Right cardiac atrium (tissue), 5 donors: Measurements from ENCODE around the gene KLHL25. TPM values are rescaled to one million over a fixed set of nuclear protein-coding genes. Genes with fewer than 3 reads are reported as not detected.
"Not testable (repeated sequence)": the region's sequence is repeated elsewhere in the genome, so short reads cannot be mapped to it uniquely, and the experiment has no call there.

Experiments
- ATAC-seq, 2 donors: fragments of 200-7000 bp; cut with Tn5 transposase; one replicate each; pipeline versions ENCODE4 v1.8.0 to v1.9.1; 2020; ENCODE audit warnings: moderate library complexity in 2 of 2, mild to moderate bottlenecking in 1 of 2
- DNase-seq, 3 donors: peaks; one replicate each; pipeline ENCODE4 v3.0.0-alpha.2; 2020
- H3K27ac ChIP-seq: one replicate; pipeline ENCODE4 v1.5.1; 2013; ENCODE audit warnings: mild to moderate bottlenecking, low read length, control low read depth, moderate library complexity
- H3K27me3 ChIP-seq: one replicate; pipeline ENCODE4 v1.6.1; 2013; ENCODE audit not compliant: control insufficient read depth, insufficient read depth
- H3K4me1 ChIP-seq: one replicate; pipeline ENCODE4 v1.6.1; 2013; ENCODE audit warnings: low read length; ENCODE audit not compliant: control insufficient read depth, insufficient read depth
- H3K4me3 ChIP-seq: one replicate; pipeline ENCODE4 v1.5.1; 2013; ENCODE audit warnings: low read length, control low read depth
- H3K9me3 ChIP-seq: one replicate; pipeline ENCODE4 v1.6.1; 2013; ENCODE audit warnings: low read length; ENCODE audit not compliant: control insufficient read depth
- WGBS: extraction: QIAGEN DNeasy Blood & Tissue Kit; methylation state at CpG from one replicate; pipeline ENCODE4 v1.1.7; 2013; 5-methylcytosine and 5-hydroxymethylcytosine counted together
- intact Hi-C, 4 donors: fragments of 100-400 bp; cut with DNase I; formaldehyde crosslinking; loops; one replicate each; pipeline versions ENCODE4 v1.11.0 to v1.14.0; 2022 to 2023
- polyA plus RNA-seq: library from polyadenylated mRNA; stranded (reverse); fragments of 200-250 nt; gene quantifications from one replicate; pipeline ENCODE4 v1.2.3, GENCODE V29; 2013
- total RNA-seq, 4 donors: library from RNA; stranded (reverse); fragmentation: NEBNext Ultra II Directional; extraction: Animal tissue kit (Norgen Biotek cat#: 25700); gene quantifications; one replicate each; pipeline ENCODE4 v1.2.1, GENCODE V29; 2021
- donor health status: healthy with polysubstance abuse.
- donor health status: DM: no; HTN: yes; CAD: no.
- donor health status: DM: no; HTN: no; CAD: no.
- donor health status: DM: no; HTN: yes; CAD: no; lungs with severe emphysema.
- donor health status: DM: yes; HTN: yes; CAD: no.

KLHL25 gene
- total and polyA plus RNA-seq, 5 donors, result 3.4 to 6.6 (median 4.8) TPM

- intact Hi-C loops, result no loop called here
- WGBS, result 45% methylated on average over 7 of the region's 7 CpGs
- Histone ChIP-seq H3K4me1 (no peaks in the 10 kb centered on the region), H3K4me3 (no peak overlapping the region), H3K9me3 (no peaks in the 10 kb centered on the region), H3K27ac (no peak overlapping the region), H3K27me3 (no peaks in the 10 kb centered on the region)
- ATAC-seq (peak in 1 of 2 donors; percentile 46), DNase-seq (no peak)
These were observed 9.9 kb upstream of the KLHL25 start for GRCh38 chr15:85804481-85805170.

GRCh38 chr15:85802617-85803016 lies 7.9 kb upstream of the KLHL25 start:
- WGBS, result 88% methylated on average over 9 of the region's 9 CpGs
- H3K27ac ChIP-seq, H3K4me3 ChIP-seq, H3K9me3 ChIP-seq, H3K27me3 ChIP-seq, ATAC-seq, DNase-seq, H3K4me1 ChIP-seq, intact Hi-C loops: not testable (repeated sequence)

GRCh38 chr15:85800478-85801123 lies 5.9 kb upstream of the KLHL25 start:
- intact Hi-C loops, result no loop called here
- no peak overlapping the region for H3K27ac ChIP-seq
- DNase-seq (peak in 2 of 3 donors; percentile 37 to 72), ATAC-seq (peak; percentile 77 to 79)
- H3K9me3 ChIP-seq, result no peaks in the 10 kb centered on the region
- H3K27me3 ChIP-seq, result no peaks in the 10 kb centered on the region
- H3K4me3 ChIP-seq, result no peak overlapping the region
- WGBS, result 79% methylated on average over 9 of the region's 9 CpGs
- no peaks in the 10 kb centered on the region for H3K4me1 ChIP-seq

- not testable (repeated sequence) for H3K4me1 ChIP-seq, H3K4me3 ChIP-seq, H3K27ac ChIP-seq, ATAC-seq, DNase-seq, H3K27me3 ChIP-seq, H3K9me3 ChIP-seq
- 90% methylated on average over 7 of the region's 7 CpGs for WGBS
- intact Hi-C loops, result loop anchor here in 2 of 4 donors (10.0 kb wide), 1 partner anchor 52 kb away; no protein-coding TSS in a partner anchor
These were observed 1.6 kb upstream of the KLHL25 start for GRCh38 chr15:85796371-85796770.

- intact Hi-C loops, result loop anchor here in 2 of 4 donors (10.0 kb wide), 1 partner anchor 51 kb away; no protein-coding TSS in a partner anchor
- Histone ChIP-seq H3K27ac (no peak overlapping the region), H3K9me3 (no peaks in the 10 kb centered on the region), H3K4me1 (peaks cover 8% of the 10 kb centered on the region), H3K27me3 (no peaks in the 10 kb centered on the region), H3K4me3 (peak overlapping the region; percentile 60)
- ATAC-seq, result no peak
- no peak for DNase-seq
- 46% methylated on average over 15 of the region's 15 CpGs for WGBS
These were observed 896 bp upstream of the KLHL25 start for GRCh38 chr15:85795337-85796305.

- peak; percentile 38 to 77 (median 75) for DNase-seq
- intact Hi-C loops, result loop anchor here in 3 of 4 donors (5.0 to 10.0 kb wide), 2 partner anchors 42 to 49 kb away; no protein-coding TSS in a partner anchor
- WGBS, result 2% methylated on average over 56 of the region's 56 CpGs
- Histone ChIP-seq H3K27ac (peak overlapping the region; percentile 79), H3K4me3 (peak overlapping the region; percentile 97), H3K9me3 (no peaks in the 10 kb centered on the region), H3K27me3 (no peaks in the 10 kb centered on the region), H3K4me1 (peaks cover 8% of the 10 kb centered on the region)
- ATAC-seq, result peak; percentile 38 to 40
These were observed 806 bp downstream of the KLHL25 start for GRCh38 chr15:85793641-85794597.

GRCh38 chr15:85792912-85793590 lies 1.7 kb downstream of the KLHL25 start:
- Histone ChIP-seq H3K27ac (no peak overlapping the region), H3K27me3 (no peaks in the 10 kb centered on the region), H3K9me3 (no peaks in the 10 kb centered on the region), H3K4me3 (peak overlapping the region; percentile 97), H3K4me1 (peaks cover 8% of the 10 kb centered on the region)
- ATAC-seq (no peak), DNase-seq (no peak)
- intact Hi-C loops, result loop anchor here in 3 of 4 donors (5.0 to 10.0 kb wide), 2 partner anchors 41 to 48 kb away; no protein-coding TSS in a partner anchor
- WGBS, result 71% methylated on average over 14 of the region's 14 CpGs

GRCh38 chr15:85792102-85792731 lies 2.5 kb downstream of the KLHL25 start:
- over 99% methylated on average over 4 of the region's 4 CpGs for WGBS
- ATAC-seq (no peak), DNase-seq (peak in 1 of 3 donors; percentile 30)
- no peaks in the 10 kb centered on the region for H3K27me3 ChIP-seq
- intact Hi-C loops, result loop anchor here in 3 of 4 donors (5.0 to 10.0 kb wide), 2 partner anchors 40 to 47 kb away; no protein-coding TSS in a partner anchor
- H3K9me3 ChIP-seq, result no peaks in the 10 kb centered on the region
- no peak overlapping the region for H3K27ac ChIP-seq
- H3K4me1 ChIP-seq, result peaks cover 8% of the 10 kb centered on the region
- no peak overlapping the region for H3K4me3 ChIP-seq

- Histone ChIP-seq H3K27me3 (no peaks in the 10 kb centered on the region), H3K9me3 (no peaks in the 10 kb centered on the region), H3K4me3 (no peak overlapping the region), H3K27ac (no peak overlapping the region), H3K4me1 (peaks cover 20% of the 10 kb centered on the region)
- no peak for ATAC-seq
- 83% methylated on average over 7 of the region's 7 CpGs for WGBS
- DNase-seq, result no peak
- intact Hi-C loops, result no loop called here
These were observed 5.2 kb downstream of the KLHL25 start for GRCh38 chr15:85789496-85789875.
